Spleen (tissue), 7 donors: ENCODE data around the gene OTUD1.

ENCODE experiments used
- POLR2A ChIP-seq, 3 donors: fragments of 450-650 bp; IDR thresholded peaks; one replicate each; pipeline ENCODE4 v1.5.1; 2017; ENCODE audit warnings: antibody characterized with exemption in 3 of 3, mild to moderate bottlenecking in 1 of 3
- POLR2AphosphoS5 ChIP-seq, 3 donors: sonication (generic); formaldehyde crosslinking; IDR thresholded peaks; one replicate each; pipeline ENCODE4 v1.5.1; 2017; ENCODE audit warnings: antibody characterized with exemption in 3 of 3
- TF ChIP-seq, protein P1 (sequence below), 11 experiments: fragments of 200-600 bp in 7 of 11; fragments of 450-650 bp in 4 of 11; sonication (generic) in 4 of 11; IDR thresholded peaks in 8 of 11; conservative IDR thresholded peaks in 3 of 11; 1 replicate in 7 of 11; 2 replicates in 4 of 11; pipeline versions ENCODE4 v1.4.0 to v1.8.0; 2016 to 2021; ENCODE audit warnings: antibody characterized with exemption in 11 of 11, inconsistent platforms in 4 of 11, mild to moderate bottlenecking in 1 of 11
- donor health status: DM: no; HTN: no; CAD: no; lungs with moderate emphysema.
- donor health status: DM: no; HTN: no; CAD: no.
- donor health status: DM: no; HTN: no; CAD: no.

DNA sequence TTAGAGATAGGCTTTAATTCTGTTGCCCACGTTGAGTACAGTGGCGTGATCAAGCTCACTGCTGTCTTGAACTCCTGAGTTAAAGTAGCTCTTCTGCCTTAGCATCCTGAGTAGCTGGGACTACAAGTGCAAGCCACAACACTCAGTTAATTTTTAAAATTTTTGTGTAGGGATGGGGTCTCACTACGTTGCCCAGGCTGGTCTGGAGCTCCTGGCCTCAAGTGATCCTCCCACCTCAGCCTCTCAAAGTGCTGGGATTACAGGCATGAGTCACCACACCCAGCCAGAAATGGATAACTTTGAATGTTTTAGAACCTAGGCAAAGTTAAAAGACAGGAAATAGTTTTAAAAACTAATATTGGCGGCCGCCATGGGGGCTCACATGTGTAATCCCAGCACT is 43.9 kb upstream of the OTUD1 start:
- TF ChIP-seq POLR2AphosphoS5 (IDR thresholded peaks at IDR 0.05) (no peak), POLR2A (IDR thresholded peaks at IDR 0.05) (no peak)
- TF ChIP-seq, protein P1, sequence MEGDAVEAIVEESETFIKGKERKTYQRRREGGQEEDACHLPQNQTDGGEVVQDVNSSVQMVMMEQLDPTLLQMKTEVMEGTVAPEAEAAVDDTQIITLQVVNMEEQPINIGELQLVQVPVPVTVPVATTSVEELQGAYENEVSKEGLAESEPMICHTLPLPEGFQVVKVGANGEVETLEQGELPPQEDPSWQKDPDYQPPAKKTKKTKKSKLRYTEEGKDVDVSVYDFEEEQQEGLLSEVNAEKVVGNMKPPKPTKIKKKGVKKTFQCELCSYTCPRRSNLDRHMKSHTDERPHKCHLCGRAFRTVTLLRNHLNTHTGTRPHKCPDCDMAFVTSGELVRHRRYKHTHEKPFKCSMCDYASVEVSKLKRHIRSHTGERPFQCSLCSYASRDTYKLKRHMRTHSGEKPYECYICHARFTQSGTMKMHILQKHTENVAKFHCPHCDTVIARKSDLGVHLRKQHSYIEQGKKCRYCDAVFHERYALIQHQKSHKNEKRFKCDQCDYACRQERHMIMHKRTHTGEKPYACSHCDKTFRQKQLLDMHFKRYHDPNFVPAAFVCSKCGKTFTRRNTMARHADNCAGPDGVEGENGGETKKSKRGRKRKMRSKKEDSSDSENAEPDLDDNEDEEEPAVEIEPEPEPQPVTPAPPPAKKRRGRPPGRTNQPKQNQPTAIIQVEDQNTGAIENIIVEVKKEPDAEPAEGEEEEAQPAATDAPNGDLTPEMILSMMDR (IDR thresholded peaks at IDR 0.05 in 8 of 11, conservative IDR thresholded peaks at IDR 0.05 in 3 of 11) = no peak
